Mucosa of descending colon (tissue), 3 donors: Measurements from ENCODE around the gene CENPF. TPM values are rescaled to one million over a fixed set of nuclear protein-coding genes. Genes with fewer than 3 reads are reported as not detected.

Source experiments
- ATAC-seq: fragments of 200-7000 bp; cut with Tn5 transposase; one replicate; pipeline ENCODE4 v1.9.1; 2020; ENCODE audit warnings: mild to moderate bottlenecking, moderate library complexity
- DNase-seq, 3 donors: peaks; one replicate each; pipeline ENCODE4 v3.0.0-alpha.2; 2020
- H3K36me3 ChIP-seq: fragments of 200-600 bp; one replicate; pipeline ENCODE4 v1.8.0; 2021; ENCODE audit warnings: low read depth, mild to moderate bottlenecking
- H3K4me1 ChIP-seq: fragments of 200-600 bp; one replicate; pipeline ENCODE4 v1.8.0; 2021; ENCODE audit warnings: low read depth, mild to moderate bottlenecking
- H3K4me3 ChIP-seq: fragments of 200-600 bp; one replicate; pipeline ENCODE4 v1.8.0; 2021; ENCODE audit warnings: mild to moderate bottlenecking
- H3K9me3 ChIP-seq: fragments of 200-600 bp; one replicate; pipeline ENCODE4 v1.8.0; 2021; ENCODE audit warnings: mild to moderate bottlenecking
- intact Hi-C, 2 donors: fragments of 100-400 bp; cut with DNase I in 1 of 2; cut with micrococcal nuclease in 1 of 2; formaldehyde crosslinking; loops; one replicate each; pipeline versions ENCODE4 v1.11.0 to v1.11.1; 2022; cut with DNase I, micrococcal nuclease
- total RNA-seq, 3 donors: library from RNA; stranded (reverse); fragmentation: NEBNext Ultra II Directional in 2 of 3; extraction: Animal tissue kit (Norgen Biotek cat#: 25700) in 2 of 3; gene quantifications; one replicate each; pipeline versions ENCODE4 v1.2.1 to v1.2.4, GENCODE V29; 2021 to 2023
- TF ChIP-seq, protein P1 (sequence below): fragments of 200-600 bp; IDR thresholded peaks from one replicate; pipeline ENCODE4 v1.8.0; 2022; ENCODE audit warnings: antibody characterized with exemption, mild to moderate bottlenecking
- donor health status: DM: no; HTN: no; CAD: no; lungs with moderate emphysema.
- donor health status: DM: no; HTN: no; CAD: no.
- donor health status: DM: no; HTN: yes; CAD: no.

The CENPF gene
- total RNA-seq, 3 donors from 2014 or later, result 4.1 to 27.1 (median 6.3) TPM

GRCh38 chr1:214640431-214641213, 37.6 kb downstream of the CENPF start:
- Histone ChIP-seq H3K4me1 (no peaks in the 10 kb centered on the region), H3K36me3 (no peaks in the 10 kb centered on the region), H3K4me3 (no peak overlapping the region), H3K9me3 (no peaks in the 10 kb centered on the region)
- TF ChIP-seq, protein P1, sequence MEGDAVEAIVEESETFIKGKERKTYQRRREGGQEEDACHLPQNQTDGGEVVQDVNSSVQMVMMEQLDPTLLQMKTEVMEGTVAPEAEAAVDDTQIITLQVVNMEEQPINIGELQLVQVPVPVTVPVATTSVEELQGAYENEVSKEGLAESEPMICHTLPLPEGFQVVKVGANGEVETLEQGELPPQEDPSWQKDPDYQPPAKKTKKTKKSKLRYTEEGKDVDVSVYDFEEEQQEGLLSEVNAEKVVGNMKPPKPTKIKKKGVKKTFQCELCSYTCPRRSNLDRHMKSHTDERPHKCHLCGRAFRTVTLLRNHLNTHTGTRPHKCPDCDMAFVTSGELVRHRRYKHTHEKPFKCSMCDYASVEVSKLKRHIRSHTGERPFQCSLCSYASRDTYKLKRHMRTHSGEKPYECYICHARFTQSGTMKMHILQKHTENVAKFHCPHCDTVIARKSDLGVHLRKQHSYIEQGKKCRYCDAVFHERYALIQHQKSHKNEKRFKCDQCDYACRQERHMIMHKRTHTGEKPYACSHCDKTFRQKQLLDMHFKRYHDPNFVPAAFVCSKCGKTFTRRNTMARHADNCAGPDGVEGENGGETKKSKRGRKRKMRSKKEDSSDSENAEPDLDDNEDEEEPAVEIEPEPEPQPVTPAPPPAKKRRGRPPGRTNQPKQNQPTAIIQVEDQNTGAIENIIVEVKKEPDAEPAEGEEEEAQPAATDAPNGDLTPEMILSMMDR, result no peak
- DNase-seq (no peak), ATAC-seq (no peak)
- intact Hi-C loops, result no loop called here

GRCh38 chr1:214641214-214641895, 38.4 kb downstream of the CENPF start:
- intact Hi-C loops, result no loop called here
- TF ChIP-seq, protein P1, result no peak
- Histone ChIP-seq H3K9me3 (no peaks in the 10 kb centered on the region), H3K4me1 (no peaks in the 10 kb centered on the region), H3K36me3 (no peaks in the 10 kb centered on the region), H3K4me3 (no peak overlapping the region)
- ATAC-seq, result no peak
- no peak for DNase-seq

DNA sequence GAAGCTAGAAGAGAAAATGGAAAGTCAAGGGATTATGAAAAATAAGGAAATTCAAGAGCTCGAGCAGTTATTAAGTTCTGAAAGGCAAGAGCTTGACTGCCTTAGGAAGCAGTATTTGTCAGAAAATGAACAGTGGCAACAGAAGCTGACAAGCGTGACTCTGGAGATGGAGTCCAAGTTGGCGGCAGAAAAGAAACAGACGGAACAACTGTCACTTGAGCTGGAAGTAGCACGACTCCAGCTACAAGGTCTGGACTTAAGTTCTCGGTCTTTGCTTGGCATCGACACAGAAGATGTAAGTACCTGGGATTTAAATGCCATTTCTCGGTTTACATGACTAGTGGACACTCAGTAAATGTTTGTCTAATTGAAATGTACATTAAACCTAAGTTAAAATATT, 40.0 kb downstream of the CENPF start:
- no peaks in the 10 kb centered on the region for H3K4me1 ChIP-seq
- H3K4me3 ChIP-seq, result no peak overlapping the region
- DNase-seq (no peak), ATAC-seq (no peak)
- H3K9me3 ChIP-seq, result no peaks in the 10 kb centered on the region
- H3K36me3 ChIP-seq, result no peaks in the 10 kb centered on the region
- intact Hi-C loops, result no loop called here
- TF ChIP-seq, protein P1, result no peak

DNA sequence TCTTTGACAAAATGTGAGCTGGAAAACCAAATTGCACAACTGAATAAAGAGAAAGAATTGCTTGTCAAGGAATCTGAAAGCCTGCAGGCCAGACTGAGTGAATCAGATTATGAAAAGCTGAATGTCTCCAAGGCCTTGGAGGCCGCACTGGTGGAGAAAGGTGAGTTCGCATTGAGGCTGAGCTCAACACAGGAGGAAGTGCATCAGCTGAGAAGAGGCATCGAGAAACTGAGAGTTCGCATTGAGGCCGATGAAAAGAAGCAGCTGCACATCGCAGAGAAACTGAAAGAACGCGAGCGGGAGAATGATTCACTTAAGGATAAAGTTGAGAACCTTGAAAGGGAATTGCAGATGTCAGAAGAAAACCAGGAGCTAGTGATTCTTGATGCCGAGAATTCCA, 42.7 kb downstream of the CENPF start:
- H3K4me1 ChIP-seq, result no peaks in the 10 kb centered on the region
- intact Hi-C loops, result no loop called here
- no peak for DNase-seq
- H3K9me3 ChIP-seq, result no peaks in the 10 kb centered on the region
- no peaks in the 10 kb centered on the region for H3K36me3 ChIP-seq
- H3K4me3 ChIP-seq, result no peak overlapping the region
- TF ChIP-seq, protein P1, result no peak
- no peak for ATAC-seq

GRCh38 chr1:214648801-214649200, 45.8 kb downstream of the CENPF start:
- ATAC-seq (no peak), DNase-seq (no peak)
- no peak overlapping the region for H3K4me3 ChIP-seq
- no peaks in the 10 kb centered on the region for H3K36me3 ChIP-seq
- TF ChIP-seq, protein P1, result no peak
- no peaks in the 10 kb centered on the region for H3K4me1 ChIP-seq
- H3K9me3 ChIP-seq, result no peaks in the 10 kb centered on the region
- intact Hi-C loops, result no loop called here
